Measurements from ENCODE around the gene CYP2A7. TPM values are rescaled to one million over a fixed set of nuclear protein-coding genes. Genes with fewer than 3 reads are reported as not detected.
"Not testable (repeated sequence)": the region's sequence is repeated elsewhere in the genome, so short reads cannot be mapped to it uniquely, and the experiment has no call there.

The CYP2A7 gene
- total RNA-seq, 1 experiment from 2014 or later: not detected

DNA sequence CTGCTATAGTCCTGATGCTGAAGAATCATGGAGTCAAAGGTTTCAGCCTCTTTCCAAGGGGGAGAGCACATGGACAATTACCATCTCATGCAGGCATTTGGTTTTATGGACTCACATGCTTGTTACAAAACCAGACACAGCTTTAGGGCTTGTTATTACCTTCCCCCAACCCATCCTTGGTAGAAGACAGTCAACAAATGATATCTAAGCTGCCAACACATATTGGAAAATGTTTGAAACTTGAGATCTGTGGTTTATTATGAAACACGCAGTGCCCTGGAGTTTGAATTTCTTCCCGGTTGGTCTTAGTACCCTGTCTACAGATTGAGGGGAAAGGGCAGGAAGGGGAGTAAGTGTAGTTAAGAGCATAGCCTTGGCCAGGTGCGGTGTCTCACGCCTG is 19.2 kb downstream of the CYP2A7 start:
- DNase-seq (ENCODE audit: low read depth, low spot score): peak; percentile 70
- in situ Hi-C loops (cut with HindIII; ENCODE audit: low pct_unique_long_range_greater_than_20kb, low sequenced_read_pairs): no loop called here

DNA sequence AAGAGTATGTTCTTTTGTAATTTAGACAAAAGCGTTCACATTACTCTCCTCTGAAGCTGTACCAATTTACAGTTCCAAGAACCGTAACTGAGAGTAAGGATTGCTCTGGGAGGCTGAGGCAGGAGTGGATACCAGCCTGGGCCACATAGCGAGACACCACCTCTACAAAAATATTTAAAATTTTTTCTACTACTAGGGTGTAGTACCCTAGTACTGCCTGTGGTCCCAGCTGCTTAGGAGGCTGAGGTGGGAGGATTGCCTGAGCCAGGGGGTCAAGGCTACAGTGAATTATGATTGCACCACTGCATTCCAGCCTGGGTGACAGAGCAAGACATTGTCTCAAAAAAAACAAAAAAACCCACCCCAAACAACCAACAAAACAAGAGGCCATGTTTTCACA is 19.7 kb downstream of the CYP2A7 start:
- in situ Hi-C loops (cut with HindIII; ENCODE audit: low pct_unique_long_range_greater_than_20kb, low sequenced_read_pairs): no loop called here
- no peak for DNase-seq (ENCODE audit: low read depth, low spot score)

- no peak for DNase-seq (ENCODE audit: low read depth, low spot score)
Observed at GRCh38 chr19:40858109-40858508, 23.9 kb downstream of the CYP2A7 start.

DNA sequence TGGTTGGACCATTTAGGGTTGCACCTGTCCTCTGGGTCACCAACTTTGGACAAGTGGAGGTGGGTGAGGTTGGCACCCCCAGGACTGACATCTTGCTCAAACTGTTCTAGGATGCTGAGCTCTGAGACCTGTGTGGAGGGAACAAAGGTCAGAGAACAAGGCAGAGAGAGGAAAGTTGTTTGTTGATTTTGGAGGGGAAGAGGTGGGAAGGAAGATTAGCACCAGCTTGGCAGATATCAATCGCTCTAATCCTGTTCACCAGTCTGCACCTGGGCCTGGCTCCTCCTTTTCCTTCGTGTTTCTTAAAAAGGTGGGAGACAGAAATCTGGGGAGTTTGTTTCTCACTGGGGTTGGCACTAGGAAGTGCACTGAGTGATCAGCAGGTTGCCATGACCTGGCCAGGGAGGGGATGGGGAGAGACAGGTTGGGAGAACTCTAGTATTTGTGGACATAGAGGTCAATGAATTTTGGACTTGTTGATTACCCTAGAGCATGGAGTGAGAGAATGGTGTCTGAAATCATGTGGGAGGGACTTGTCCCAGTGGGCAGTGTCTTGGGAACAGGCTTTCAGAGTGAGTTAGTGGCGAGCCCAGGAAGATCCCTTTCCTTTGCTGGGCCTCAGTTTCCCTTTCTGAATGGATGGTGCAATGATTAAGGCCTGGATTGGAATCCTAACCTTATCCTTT is 29.4 kb downstream of the CYP2A7 start:
- in situ Hi-C loops (cut with HindIII; ENCODE audit: low pct_unique_long_range_greater_than_20kb, low sequenced_read_pairs); DNase-seq (ENCODE audit: low read depth, low spot score): not testable (repeated sequence)

More at GRCh38 chr19:40858109-40858508, 23.9 kb downstream of the CYP2A7 start:
- in situ Hi-C loops (cut with HindIII; ENCODE audit: low pct_unique_long_range_greater_than_20kb, low sequenced_read_pairs): no loop called here

DNA sequence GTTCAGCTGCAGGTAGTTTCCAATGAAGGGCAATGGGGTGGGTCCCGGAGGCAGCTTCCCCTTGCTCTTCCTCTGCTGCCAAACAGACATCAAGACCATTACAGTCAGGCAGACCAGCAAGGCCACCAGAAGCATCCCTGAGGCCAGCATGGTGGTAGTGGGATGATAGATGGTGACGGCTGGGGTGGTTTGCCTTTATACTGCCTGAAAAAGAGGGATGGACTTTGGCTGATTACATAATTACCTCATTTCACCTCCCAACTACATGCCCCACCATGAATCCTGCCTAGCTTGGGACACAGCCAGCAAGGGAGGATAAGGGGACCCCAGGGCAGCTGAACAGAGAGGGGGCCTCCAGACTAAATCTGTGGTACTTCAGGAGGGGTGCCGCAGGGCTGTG is 31.8 kb downstream of the CYP2A7 start, which contains the start of gene CYP2A6:
CYP2A6 (minus strand) TSS at position 171 of the 400 bp plus-strand sequence; CDS start at position 150, 21 bp downstream.
- DNase-seq (ENCODE audit: low read depth, low spot score); in situ Hi-C loops (cut with HindIII; ENCODE audit: low pct_unique_long_range_greater_than_20kb, low sequenced_read_pairs): not testable (repeated sequence)

GRCh38 chr19:40846722-40847121 is 35.3 kb downstream of the CYP2A7 start:
- DNase-seq (ENCODE audit: low read depth, low spot score); in situ Hi-C loops (cut with HindIII; ENCODE audit: low pct_unique_long_range_greater_than_20kb, low sequenced_read_pairs): not testable (repeated sequence)

DNA sequence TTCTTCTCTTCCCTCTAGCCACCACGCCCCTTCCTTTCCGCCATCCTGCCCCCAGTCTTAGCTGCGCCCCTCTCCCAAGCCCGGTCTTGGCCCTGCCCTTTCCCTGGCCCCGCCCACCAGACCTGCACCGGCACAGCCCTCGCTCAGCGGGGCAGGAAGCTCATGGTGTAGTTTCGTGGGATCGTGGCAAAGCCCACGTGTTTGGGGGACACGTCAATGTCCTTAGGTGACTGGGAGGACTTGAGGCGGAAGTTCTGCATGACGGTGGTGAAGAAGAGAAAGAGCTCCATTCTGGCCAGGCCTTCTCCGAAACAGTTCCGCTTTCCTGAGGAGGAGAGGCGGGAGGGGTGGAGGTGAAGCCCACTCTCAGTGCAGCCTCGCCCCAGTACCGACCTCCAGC is 38.4 kb downstream of the CYP2A7 start:
- DNase-seq (ENCODE audit: low read depth, low spot score); in situ Hi-C loops (cut with HindIII; ENCODE audit: low pct_unique_long_range_greater_than_20kb, low sequenced_read_pairs): not testable (repeated sequence)

DNA sequence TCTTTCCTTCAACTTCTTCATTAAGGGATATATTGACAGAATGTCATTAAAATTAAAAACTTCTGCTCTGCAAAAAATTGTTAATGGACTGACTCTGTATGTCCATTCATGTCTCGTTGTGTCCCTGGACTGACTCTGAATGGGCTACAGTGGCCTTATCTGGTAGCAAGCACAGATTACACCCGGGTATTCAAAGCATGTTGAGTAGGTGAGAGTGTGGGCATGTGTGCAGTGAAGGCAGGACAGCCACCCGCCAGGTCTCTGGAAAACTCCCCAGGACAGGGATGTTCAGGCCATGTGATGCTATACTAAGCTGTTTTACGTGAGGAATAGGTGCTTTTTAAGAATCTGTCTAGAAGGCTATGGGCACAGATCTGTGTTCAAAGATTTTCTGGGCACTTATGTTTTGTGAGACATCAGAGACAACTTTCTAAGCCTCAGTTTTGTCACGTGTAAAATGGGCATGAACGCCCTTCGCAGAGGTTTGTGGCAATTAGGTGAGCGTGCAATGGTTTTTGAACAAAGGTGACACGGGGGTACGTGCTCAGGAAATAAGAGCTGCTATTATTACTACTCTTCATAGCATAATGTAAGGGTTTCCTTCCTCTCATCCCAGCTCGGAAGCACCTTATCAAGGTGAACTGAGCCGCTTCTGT is 38.9 kb downstream of the CYP2A7 start:
- in situ Hi-C loops (cut with HindIII; ENCODE audit: low pct_unique_long_range_greater_than_20kb, low sequenced_read_pairs); DNase-seq (ENCODE audit: low read depth, low spot score): not testable (repeated sequence)

- in situ Hi-C loops (cut with HindIII; ENCODE audit: low pct_unique_long_range_greater_than_20kb, low sequenced_read_pairs); DNase-seq (ENCODE audit: low read depth, low spot score): not testable (repeated sequence)
Observed at GRCh38 chr19:40842012-40842411, 40.0 kb downstream of the CYP2A7 start.

DNA sequence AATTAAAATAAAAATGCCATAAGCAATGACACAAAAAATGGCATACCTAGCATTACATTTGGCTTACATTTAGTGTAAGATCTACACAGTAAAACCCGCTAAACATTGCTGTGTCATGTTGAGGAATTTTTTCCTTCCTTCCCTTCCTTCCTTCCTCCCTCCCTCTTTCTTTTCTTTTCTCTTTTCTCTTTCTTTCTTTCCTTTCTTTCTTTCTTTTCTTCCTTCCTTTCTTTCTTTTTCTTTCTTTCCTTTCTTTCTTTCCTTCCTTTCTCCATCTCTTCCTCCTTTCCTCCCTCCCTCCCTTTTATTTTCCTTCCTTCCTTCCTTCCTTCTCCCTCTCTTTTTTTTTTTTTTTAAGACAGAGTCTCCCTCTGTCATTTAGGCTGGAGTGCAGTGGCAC is 43.6 kb downstream of the CYP2A7 start:
- in situ Hi-C loops (cut with HindIII; ENCODE audit: low pct_unique_long_range_greater_than_20kb, low sequenced_read_pairs); DNase-seq (ENCODE audit: low read depth, low spot score): not testable (repeated sequence)

GRCh38 chr19:40836754-40837429 is 45.1 kb downstream of the CYP2A7 start:
- in situ Hi-C loops (cut with HindIII; ENCODE audit: low pct_unique_long_range_greater_than_20kb, low sequenced_read_pairs): no loop called here
- no peak for DNase-seq (ENCODE audit: low read depth, low spot score)

DNA sequence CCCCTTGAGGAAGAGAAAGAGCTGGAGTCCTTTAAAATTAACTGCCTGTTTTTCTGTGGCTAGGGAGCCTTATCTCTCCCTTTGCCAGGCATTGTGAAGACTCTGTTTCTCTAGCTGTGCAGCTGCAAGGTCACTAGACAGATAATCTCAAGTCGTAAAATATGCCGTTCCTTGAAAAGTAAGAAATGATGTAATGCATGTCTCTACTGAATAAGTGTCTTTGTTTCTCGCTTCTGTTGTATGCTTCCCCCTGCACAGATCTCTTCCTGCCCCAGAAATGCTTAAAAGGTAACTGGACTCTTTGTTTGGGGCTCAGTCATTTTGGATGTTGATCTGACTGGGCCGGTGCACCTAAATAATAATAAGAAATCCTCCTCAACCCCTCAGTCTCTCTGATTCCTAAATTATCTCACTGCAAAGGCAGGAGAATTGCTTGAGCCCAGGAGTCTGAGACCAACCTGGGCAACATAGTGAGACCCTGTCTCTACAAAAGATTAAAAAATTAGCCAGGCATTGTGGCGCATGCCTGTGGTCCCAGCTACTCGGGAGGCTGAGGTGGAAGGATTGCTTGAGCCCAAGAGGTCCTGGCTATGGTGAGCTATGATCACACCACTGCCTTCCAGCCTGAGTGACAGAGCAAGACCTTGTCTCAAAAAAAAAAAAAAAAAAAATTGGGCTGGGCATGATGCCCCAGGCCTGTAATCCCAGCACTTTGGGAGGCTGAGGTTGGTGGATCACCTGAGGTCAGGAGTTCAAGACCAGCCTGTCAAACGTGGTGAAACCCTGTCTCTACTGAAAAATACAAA is 48.1 kb downstream of the CYP2A7 start:
- peak; percentile 77 for DNase-seq (ENCODE audit: low read depth, low spot score)
- in situ Hi-C loops (cut with HindIII; ENCODE audit: low pct_unique_long_range_greater_than_20kb, low sequenced_read_pairs): not testable (repeated sequence)

- in situ Hi-C loops (cut with HindIII; ENCODE audit: low pct_unique_long_range_greater_than_20kb, low sequenced_read_pairs); DNase-seq (ENCODE audit: low read depth, low spot score): not testable (repeated sequence)
Observed at GRCh38 chr19:40832431-40832790, 49.6 kb downstream of the CYP2A7 start.

DNA sequence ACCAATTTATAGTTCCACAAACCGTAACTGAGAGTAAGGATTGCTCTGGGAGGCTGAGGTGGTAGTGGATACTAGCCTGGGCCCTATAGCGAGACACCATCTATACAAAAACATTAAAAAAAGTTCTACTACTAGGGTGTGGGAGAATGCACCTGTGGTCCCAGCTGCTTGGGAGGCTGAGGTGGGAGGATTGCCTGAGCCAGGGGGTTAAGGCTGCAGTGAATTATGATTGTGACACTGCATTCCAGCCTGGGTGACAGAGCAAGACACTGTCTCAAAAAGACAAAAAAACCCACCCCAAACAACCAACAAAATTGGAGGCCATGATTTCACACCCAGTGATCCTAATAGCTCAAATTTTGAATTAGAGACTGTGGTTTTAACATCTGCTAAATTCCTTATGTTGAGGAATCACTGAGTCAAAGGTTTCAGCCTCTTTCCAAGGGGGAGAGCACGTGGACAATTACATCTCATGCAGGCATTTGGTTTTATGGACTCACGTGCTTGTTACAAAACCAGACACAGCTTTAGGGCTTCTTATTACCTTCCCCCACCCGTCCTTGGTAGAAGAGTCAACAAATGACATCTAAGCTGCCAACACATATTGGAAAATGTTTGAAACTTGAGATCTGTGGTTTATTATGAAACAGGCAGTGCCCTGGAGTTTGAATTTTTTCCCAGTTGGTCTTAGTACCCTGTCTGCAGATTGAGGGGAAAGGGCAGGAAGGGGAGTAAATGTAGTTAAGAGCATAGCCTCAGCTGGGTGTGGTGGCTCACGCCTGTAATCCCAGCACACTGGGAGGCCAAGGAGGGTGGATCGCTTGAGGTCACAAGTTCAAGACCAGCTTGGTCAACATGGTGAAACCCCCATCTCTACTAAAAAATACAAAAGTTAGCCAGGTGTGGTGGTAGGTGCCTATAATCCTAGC is 50.3 kb downstream of the CYP2A7 start:
- DNase-seq (ENCODE audit: low read depth, low spot score): peak; percentile 79
- in situ Hi-C loops (cut with HindIII; ENCODE audit: low pct_unique_long_range_greater_than_20kb, low sequenced_read_pairs): no loop called here

GRCh38 chr19:40830741-40831140 is 51.3 kb downstream of the CYP2A7 start:
- in situ Hi-C loops (cut with HindIII; ENCODE audit: low pct_unique_long_range_greater_than_20kb, low sequenced_read_pairs); DNase-seq (ENCODE audit: low read depth, low spot score): not testable (repeated sequence)

DNA sequence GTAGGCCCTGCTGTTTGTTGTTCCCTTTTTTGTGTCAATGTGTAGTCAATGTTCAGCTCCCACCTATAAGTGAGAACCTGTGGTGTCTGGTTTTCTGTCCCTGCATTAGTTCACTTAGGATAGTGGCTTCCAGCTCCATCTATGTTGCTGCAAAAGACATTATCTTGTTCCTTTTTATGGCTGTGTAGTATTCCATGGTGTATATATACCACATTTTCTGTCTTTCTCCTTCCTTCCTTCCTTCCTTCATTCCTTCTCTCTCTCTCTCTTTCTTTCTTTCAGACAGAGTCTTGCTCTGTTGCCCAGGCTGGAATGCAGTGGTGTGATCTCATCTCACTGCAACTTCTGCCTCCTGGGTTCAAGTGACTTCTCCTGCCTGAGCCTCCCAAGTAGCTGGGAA is 52.8 kb downstream of the CYP2A7 start:
- no peak for DNase-seq (ENCODE audit: low read depth, low spot score)
- in situ Hi-C loops (cut with HindIII; ENCODE audit: low pct_unique_long_range_greater_than_20kb, low sequenced_read_pairs): no loop called here

Measured in SK-MEL-5 (cell line).